Mesodermal cell (in vitro differentiated cells): ENCODE measurements around the gene RACK1.
A peak's percentile ranks its signal among the peaks of the same experiment; 100 is the strongest.
"Not testable (repeated sequence)": the region's sequence is repeated elsewhere in the genome, so short reads cannot be mapped to it uniquely, and the experiment has no call there.

Source experiments
- H3K27ac ChIP-seq: 2 replicates; pipeline ENCODE4 v1.7.0; 2013; ENCODE audit warnings: mild to moderate bottlenecking, low read depth, low read length, moderate library complexity; ENCODE audit not compliant: severe bottlenecking
- H3K36me3 ChIP-seq: 2 replicates; pipeline ENCODE4 v1.7.1; 2013; ENCODE audit warnings: mild to moderate bottlenecking, low read length, moderate library complexity; ENCODE audit not compliant: control insufficient read depth, insufficient read depth
- H3K4me1 ChIP-seq: one replicate; pipeline ENCODE4 v1.7.1; 2013; ENCODE audit warnings: mild to moderate bottlenecking, low read length; ENCODE audit not compliant: insufficient read depth, control insufficient read depth, poor library complexity, severe bottlenecking
- H3K4me3 ChIP-seq: 2 replicates; pipeline ENCODE4 v1.7.0; 2013; ENCODE audit warnings: low read length, control low read depth, mild to moderate bottlenecking; ENCODE audit not compliant: insufficient read depth, poor library complexity, severe bottlenecking; ENCODE audit errors: extremely low read depth
- H3K9me3 ChIP-seq: 2 replicates; pipeline ENCODE4 v1.7.1; 2013; ENCODE audit warnings: mild to moderate bottlenecking, low read length, moderate library complexity; ENCODE audit not compliant: control insufficient read depth
- WGBS, 2 experiments: methylation state at CpG; one replicate each; pipeline ENCODE4 v1.1.5; 2013; ENCODE audit warnings: missing lambda C conversion rate in 2 of 2; ENCODE audit not compliant: insufficient coverage in 2 of 2; 5-methylcytosine and 5-hydroxymethylcytosine counted together

RACK1 gene

GRCh38 chr5:181211208-181211607, 32.5 kb downstream of the RACK1 start:
- 47 to 52% methylated on average over 5 of the region's 7 CpGs for WGBS, 2 experiments
- H3K9me3 ChIP-seq: no peaks in the 10 kb centered on the region
- H3K4me3 ChIP-seq: no peak overlapping the region
- no peaks in the 10 kb centered on the region for H3K4me1 ChIP-seq
- H3K27ac ChIP-seq: no peak overlapping the region
- no peaks in the 10 kb centered on the region for H3K36me3 ChIP-seq

- not testable (repeated sequence) for H3K36me3 ChIP-seq, H3K4me3 ChIP-seq, H3K9me3 ChIP-seq, H3K27ac ChIP-seq, H3K4me1 ChIP-seq
- 78 to 86% methylated on average over 13 to 15 of the region's 17 CpGs for WGBS, 2 experiments
These were observed 33.0 kb downstream of the RACK1 start for GRCh38 chr5:181210698-181211097.

GRCh38 chr5:181210148-181210547, 33.6 kb downstream of the RACK1 start:
- not testable (repeated sequence) for H3K4me3 ChIP-seq, H3K4me1 ChIP-seq, H3K27ac ChIP-seq, H3K9me3 ChIP-seq, H3K36me3 ChIP-seq
- 78 to 88% methylated on average over 11 of the region's 11 CpGs for WGBS, 2 experiments

DNA sequence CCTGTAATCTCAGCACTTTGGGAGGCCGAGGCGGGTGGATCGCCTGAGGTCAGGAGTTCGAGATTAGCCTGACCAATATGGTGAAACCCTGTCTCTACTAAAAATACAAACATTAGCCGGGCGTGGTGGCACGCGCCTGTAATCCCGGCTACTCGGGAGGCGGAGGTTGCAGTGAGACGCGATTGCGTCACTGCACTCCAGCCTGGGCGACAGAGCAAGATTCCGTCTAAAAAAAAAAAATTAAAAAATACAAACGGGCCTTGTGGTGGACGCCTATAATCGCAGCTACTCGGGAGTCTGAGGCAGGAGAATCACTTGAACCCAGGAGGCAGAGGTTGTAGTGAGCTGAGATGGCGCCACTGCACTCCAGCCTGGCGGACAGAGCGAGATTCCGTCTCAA, 34.7 kb downstream of the RACK1 start:
- WGBS, 2 experiments: 94 to 95% methylated on average over 18 to 22 of the region's 24 CpGs
- H3K4me3 ChIP-seq, H3K9me3 ChIP-seq, H3K4me1 ChIP-seq, H3K27ac ChIP-seq, H3K36me3 ChIP-seq: not testable (repeated sequence)

DNA sequence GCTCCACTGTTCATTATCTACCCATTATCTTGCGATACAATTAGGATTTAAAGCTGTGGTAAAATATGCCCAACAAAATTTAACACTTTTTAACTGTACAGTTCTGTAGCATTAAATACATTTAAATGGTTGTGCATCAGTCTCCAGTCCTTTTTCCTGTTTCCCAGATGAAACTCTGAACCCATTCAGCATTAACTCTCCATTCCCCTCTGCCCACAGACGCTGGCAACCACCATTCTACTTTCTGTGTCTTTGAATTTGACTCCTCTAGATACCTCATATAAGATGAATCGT, 35.8 kb downstream of the RACK1 start:
- Histone ChIP-seq H3K4me1 (peaks cover 7% of the 10 kb centered on the region), H3K4me3 (peak overlapping the region; percentile 56), H3K36me3 (no peaks in the 10 kb centered on the region), H3K27ac (no peak overlapping the region), H3K9me3 (no peaks in the 10 kb centered on the region)
- 9 to 63% methylated on average over 1 to 2 of the region's 3 CpGs for WGBS, 2 experiments

DNA sequence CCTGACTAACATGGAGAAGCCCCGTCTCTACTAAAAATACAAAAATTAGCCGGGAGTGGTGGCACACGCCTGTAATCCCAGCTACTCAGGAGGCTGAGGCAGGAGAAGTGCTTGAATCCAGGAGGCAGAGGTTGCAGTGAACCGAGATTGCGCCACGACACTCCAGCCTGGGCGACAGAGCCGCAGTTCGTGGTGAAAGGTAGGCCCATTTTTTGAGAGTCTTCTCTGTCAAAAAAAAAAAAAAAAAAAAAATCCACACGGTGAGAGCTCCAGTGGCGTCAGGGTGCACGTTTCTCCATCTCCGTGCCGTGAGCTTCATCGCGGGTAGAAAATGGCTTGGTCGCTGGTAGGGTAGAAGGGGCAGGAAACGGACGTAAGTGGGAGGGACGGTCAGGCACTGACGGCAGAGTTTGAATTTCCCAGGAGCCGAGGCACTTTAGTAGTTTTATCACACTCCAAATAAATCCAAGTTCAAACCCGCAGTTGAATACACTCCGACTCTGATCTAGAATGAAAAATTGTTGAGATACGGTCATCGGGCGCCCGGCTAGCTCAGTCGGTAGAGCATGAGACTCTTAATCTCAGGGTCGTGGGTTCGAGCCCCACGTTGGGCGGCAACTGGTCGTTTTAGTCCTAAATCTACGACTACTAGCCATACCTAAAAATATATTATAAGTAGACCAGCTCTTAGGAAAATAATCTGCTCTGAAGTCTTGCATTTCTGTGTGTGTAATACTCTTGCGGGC, 36.3 kb downstream of the RACK1 start:
- Histone ChIP-seq H3K4me1 (peaks cover 7% of the 10 kb centered on the region), H3K36me3 (no peaks in the 10 kb centered on the region), H3K9me3 (no peaks in the 10 kb centered on the region), H3K27ac (peak overlapping the region; percentile 18), H3K4me3 (peak overlapping the region; percentile 56)
- 0 to 4% methylated on average over 16 to 26 of the region's 36 CpGs for WGBS, 2 experiments

DNA sequence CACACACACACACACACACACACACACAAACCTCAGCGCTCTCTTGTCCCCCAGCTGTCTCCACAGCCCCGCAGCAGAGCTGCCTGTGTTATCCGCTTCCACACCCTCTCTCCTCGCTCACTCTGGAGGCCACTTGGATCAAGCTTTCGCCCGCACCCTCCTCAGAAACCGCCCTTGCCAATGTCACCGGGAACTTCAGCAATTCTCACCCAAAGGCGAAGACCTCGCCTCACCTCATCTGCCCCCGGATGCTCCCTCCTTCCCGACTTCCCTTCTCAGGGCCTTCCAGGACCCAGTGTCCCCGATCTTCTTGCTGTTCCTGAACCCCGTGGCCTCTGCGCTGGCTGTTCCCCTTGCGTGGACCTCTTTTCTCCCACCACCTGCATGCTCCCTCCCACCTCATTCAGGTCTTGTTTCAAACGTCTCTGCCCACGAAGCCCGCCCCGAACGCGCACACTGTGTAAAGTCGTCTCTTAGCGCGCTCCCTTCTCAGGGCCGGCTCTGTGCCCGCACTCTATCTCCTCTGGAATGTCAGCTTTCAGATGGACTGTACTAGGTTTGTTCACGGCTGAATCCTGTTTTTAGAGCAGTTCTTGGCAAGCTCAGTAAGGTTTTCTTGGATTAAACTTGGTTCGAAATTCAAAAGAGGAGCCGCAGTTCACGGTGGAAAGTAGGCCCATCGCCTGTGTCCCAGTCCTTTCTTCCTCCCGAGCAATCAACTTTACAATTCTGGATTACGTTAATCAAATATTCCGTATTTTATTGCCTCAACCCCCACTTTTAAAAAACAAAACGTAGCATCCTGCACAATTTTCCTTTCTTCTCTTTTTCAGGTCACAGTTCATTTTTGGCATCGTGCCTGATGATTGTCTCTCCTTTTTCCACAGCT, 37.7 kb downstream of the RACK1 start:
- H3K27ac ChIP-seq: no peak overlapping the region

GRCh38 chr5:181204826-181205760, 38.6 kb downstream of the RACK1 start, which contains the start of gene TRIM7:
TRIM7 (minus strand) TSS chr5:181205196; CDS start chr5:181205110, 86 bp downstream.
- Histone ChIP-seq H3K9me3 (no peaks in the 10 kb centered on the region), H3K36me3 (no peaks in the 10 kb centered on the region), H3K4me1 (peaks cover 7% of the 10 kb centered on the region), H3K27ac (no peak within 1 kb of the TSS), H3K4me3 (peak within 1 kb of the TSS; percentile 56)
- WGBS, 2 experiments: 1% methylated on average over 57 to 66 of the region's 94 CpGs

More for the DNA sequence above, 37.7 kb downstream of the RACK1 start:
- Histone ChIP-seq H3K4me1 (peaks cover 7% of the 10 kb centered on the region), H3K36me3 (no peaks in the 10 kb centered on the region), H3K4me3 (peak overlapping the region; percentile 56), H3K9me3 (no peaks in the 10 kb centered on the region)
- WGBS, 2 experiments: 3% methylated on average over 36 to 37 of the region's 37 CpGs

- H3K9me3 ChIP-seq: no peaks in the 10 kb centered on the region
- no peaks in the 10 kb centered on the region for H3K36me3 ChIP-seq
- H3K4me3 ChIP-seq: peak overlapping the region; percentile 56
- peaks cover 7% of the 10 kb centered on the region for H3K4me1 ChIP-seq
- no peak overlapping the region for H3K27ac ChIP-seq
- WGBS, 2 experiments: 1% methylated on average over 29 to 41 of the region's 67 CpGs
These were observed 39.4 kb downstream of the RACK1 start for GRCh38 chr5:181204113-181204825.

DNA sequence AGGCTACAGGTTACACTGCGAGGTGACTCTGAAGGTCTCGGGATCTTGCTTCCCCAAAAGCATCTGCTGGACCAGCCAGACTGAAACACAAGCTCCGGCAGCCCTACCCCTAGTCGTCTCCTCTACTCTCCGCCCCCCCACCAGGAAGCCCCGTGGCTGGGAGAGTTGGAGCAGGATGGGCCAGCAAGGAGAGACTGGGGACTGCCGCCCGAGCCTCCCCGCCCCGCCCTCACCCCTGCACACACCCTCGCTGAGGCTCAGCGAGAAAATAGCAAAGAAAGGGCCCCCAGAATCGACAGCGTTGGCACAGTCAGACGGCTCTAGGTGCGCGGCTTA, 40.0 kb downstream of the RACK1 start:
- H3K36me3 ChIP-seq: no peaks in the 10 kb centered on the region
- no peak overlapping the region for H3K27ac ChIP-seq
- peaks cover 7% of the 10 kb centered on the region for H3K4me1 ChIP-seq
- 5 to 8% methylated on average over 10 to 15 of the region's 17 CpGs for WGBS, 2 experiments
- no peaks in the 10 kb centered on the region for H3K9me3 ChIP-seq
- peak overlapping the region; percentile 56 for H3K4me3 ChIP-seq
